Natural killer cell (primary cell): ENCODE measurements around the gene STAB2. TPM values are rescaled to one million over a fixed set of nuclear protein-coding genes. Genes with fewer than 3 reads are reported as not detected.

Experiments used
- ATAC-seq, 3 donors: fragments of 150-1000 bp in 2 of 3; fragments of 200-7000 bp in 1 of 3; cut with Tn5 transposase; 1 replicate in 1 of 3; 2 replicates in 2 of 3; pipeline ENCODE4 v1.10.0; 2021; ENCODE audit warnings: mild to moderate bottlenecking in 2 of 3, moderate library complexity in 2 of 3
- DNase-seq, 2 donors: peaks; one replicate each; pipeline versions ENCODE4 v3.0.0 to v3.0.0-alpha.2; 2013 to 2021; ENCODE audit warnings: mixed read lengths in 1 of 2
- H3K27ac ChIP-seq: one replicate; pipeline ENCODE4 v1.5.1; 2013; ENCODE audit warnings: mild to moderate bottlenecking, low read length
- H3K27me3 ChIP-seq: one replicate; pipeline ENCODE4 v1.6.1; 2013; ENCODE audit warnings: low read length; ENCODE audit not compliant: control insufficient read depth, insufficient read depth
- H3K36me3 ChIP-seq: one replicate; pipeline ENCODE4 v1.6.1; 2013; ENCODE audit warnings: low read length; ENCODE audit not compliant: control insufficient read depth, insufficient read depth
- H3K4me1 ChIP-seq: one replicate; pipeline ENCODE4 v1.6.1; 2013; ENCODE audit warnings: low read length; ENCODE audit not compliant: control insufficient read depth, insufficient read depth
- H3K4me3 ChIP-seq: one replicate; pipeline ENCODE4 v1.5.1; 2013; ENCODE audit warnings: low read length
- H3K9me3 ChIP-seq: one replicate; pipeline ENCODE4 v1.6.1; 2013; ENCODE audit warnings: low read length; ENCODE audit not compliant: control insufficient read depth, insufficient read depth
- H3K27ac Mint-ChIP-seq, 2 donors: one replicate each; pipeline ENCODE4 v1.8.0; 2022; ENCODE audit warnings: mild to moderate bottlenecking in 2 of 2, mixed read lengths in 2 of 2, moderate library complexity in 1 of 2
- H3K27me3 Mint-ChIP-seq, 2 donors: one replicate each; pipeline ENCODE4 v1.8.0; 2022; ENCODE audit warnings: low read depth in 2 of 2, mixed read lengths in 2 of 2
- H3K36me3 Mint-ChIP-seq: one replicate; pipeline ENCODE4 v1.8.0; 2022; ENCODE audit warnings: mixed read lengths
- H3K4me1 Mint-ChIP-seq, 2 donors: one replicate each; pipeline ENCODE4 v1.8.0; 2022; ENCODE audit warnings: mixed read lengths in 2 of 2
- H3K4me3 Mint-ChIP-seq: one replicate; pipeline ENCODE4 v1.8.0; 2022; ENCODE audit warnings: mild to moderate bottlenecking, moderate library complexity, mixed read lengths
- H3K9me3 Mint-ChIP-seq, 2 donors: one replicate each; pipeline ENCODE4 v1.8.0; 2022; ENCODE audit warnings: mixed read lengths in 2 of 2
- WGBS: methylation state at CpG from one replicate; pipeline ENCODE4 v1.1.7; 2013; ENCODE audit warnings: missing lambda C conversion rate; ENCODE audit not compliant: insufficient coverage; 5-methylcytosine and 5-hydroxymethylcytosine counted together
- intact Hi-C: fragments of 100-400 bp; cut with micrococcal nuclease; formaldehyde crosslinking; loops from one replicate; pipeline ENCODE4 v1.14.2; 2022
- total RNA-seq, 4 donors: library from RNA; stranded (reverse); fragments of 120-200 nt in 1 of 4; gene quantifications; one replicate each; pipeline versions ENCODE4 v1.2.3 to v1.2.4, GENCODE V29; 2013 to 2022
- TF ChIP-seq, protein P1 (sequence below): fragments of 200-600 bp; IDR thresholded peaks from one replicate; pipeline ENCODE4 v1.8.0; 2022; ENCODE audit warnings: antibody characterized with exemption

STAB2 gene
- total RNA-seq, 3 donors from 2014 or later (not counting 1 experiment from before 2014, with no cell fraction given) = not detected

- H3K27me3 ChIP-seq = no peaks in the 10 kb centered on the region
- H3K27me3 Mint-ChIP-seq = no peaks in the 10 kb centered on the region
- intact Hi-C loops = no loop called here
- no peaks in the 10 kb centered on the region for H3K9me3 Mint-ChIP-seq
- TF ChIP-seq, protein P1, sequence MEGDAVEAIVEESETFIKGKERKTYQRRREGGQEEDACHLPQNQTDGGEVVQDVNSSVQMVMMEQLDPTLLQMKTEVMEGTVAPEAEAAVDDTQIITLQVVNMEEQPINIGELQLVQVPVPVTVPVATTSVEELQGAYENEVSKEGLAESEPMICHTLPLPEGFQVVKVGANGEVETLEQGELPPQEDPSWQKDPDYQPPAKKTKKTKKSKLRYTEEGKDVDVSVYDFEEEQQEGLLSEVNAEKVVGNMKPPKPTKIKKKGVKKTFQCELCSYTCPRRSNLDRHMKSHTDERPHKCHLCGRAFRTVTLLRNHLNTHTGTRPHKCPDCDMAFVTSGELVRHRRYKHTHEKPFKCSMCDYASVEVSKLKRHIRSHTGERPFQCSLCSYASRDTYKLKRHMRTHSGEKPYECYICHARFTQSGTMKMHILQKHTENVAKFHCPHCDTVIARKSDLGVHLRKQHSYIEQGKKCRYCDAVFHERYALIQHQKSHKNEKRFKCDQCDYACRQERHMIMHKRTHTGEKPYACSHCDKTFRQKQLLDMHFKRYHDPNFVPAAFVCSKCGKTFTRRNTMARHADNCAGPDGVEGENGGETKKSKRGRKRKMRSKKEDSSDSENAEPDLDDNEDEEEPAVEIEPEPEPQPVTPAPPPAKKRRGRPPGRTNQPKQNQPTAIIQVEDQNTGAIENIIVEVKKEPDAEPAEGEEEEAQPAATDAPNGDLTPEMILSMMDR = no peak
- no peaks in the 10 kb centered on the region for H3K9me3 ChIP-seq
- no peaks in the 10 kb centered on the region for H3K4me1 ChIP-seq
- H3K27ac ChIP-seq = no peak overlapping the region
- no peak for DNase-seq
- no peak for ATAC-seq
- no peaks in the 10 kb centered on the region for H3K36me3 ChIP-seq
- no peak overlapping the region for H3K4me3 Mint-ChIP-seq
- H3K4me1 Mint-ChIP-seq = no peaks in the 10 kb centered on the region
- WGBS = 92% methylated on average over 8 of the region's 8 CpGs
- H3K4me3 ChIP-seq = no peak overlapping the region
- no peaks in the 10 kb centered on the region for H3K36me3 Mint-ChIP-seq
- no peak overlapping the region for H3K27ac Mint-ChIP-seq
Observed at GRCh38 chr12:103677341-103677740, 90.3 kb downstream of the STAB2 start.

- Mint-ChIP-seq H3K4me1 (no peaks in the 10 kb centered on the region), H3K4me3 (no peak overlapping the region), H3K27me3 (no peaks in the 10 kb centered on the region), H3K9me3 (no peaks in the 10 kb centered on the region), H3K36me3 (no peaks in the 10 kb centered on the region), H3K27ac (no peak overlapping the region)
- intact Hi-C loops = no loop called here
- H3K27me3 ChIP-seq = no peaks in the 10 kb centered on the region
- no peaks in the 10 kb centered on the region for H3K4me1 ChIP-seq
- TF ChIP-seq, protein P1 = no peak
- DNase-seq (no peak), ATAC-seq (no peak)
- no peak overlapping the region for H3K27ac ChIP-seq
- H3K36me3 ChIP-seq = no peaks in the 10 kb centered on the region
- no peaks in the 10 kb centered on the region for H3K9me3 ChIP-seq
- 100% methylated on average over 1 of the region's 2 CpGs for WGBS
- no peak overlapping the region for H3K4me3 ChIP-seq
Observed at GRCh38 chr12:103677905-103678304, 90.8 kb downstream of the STAB2 start.

DNA sequence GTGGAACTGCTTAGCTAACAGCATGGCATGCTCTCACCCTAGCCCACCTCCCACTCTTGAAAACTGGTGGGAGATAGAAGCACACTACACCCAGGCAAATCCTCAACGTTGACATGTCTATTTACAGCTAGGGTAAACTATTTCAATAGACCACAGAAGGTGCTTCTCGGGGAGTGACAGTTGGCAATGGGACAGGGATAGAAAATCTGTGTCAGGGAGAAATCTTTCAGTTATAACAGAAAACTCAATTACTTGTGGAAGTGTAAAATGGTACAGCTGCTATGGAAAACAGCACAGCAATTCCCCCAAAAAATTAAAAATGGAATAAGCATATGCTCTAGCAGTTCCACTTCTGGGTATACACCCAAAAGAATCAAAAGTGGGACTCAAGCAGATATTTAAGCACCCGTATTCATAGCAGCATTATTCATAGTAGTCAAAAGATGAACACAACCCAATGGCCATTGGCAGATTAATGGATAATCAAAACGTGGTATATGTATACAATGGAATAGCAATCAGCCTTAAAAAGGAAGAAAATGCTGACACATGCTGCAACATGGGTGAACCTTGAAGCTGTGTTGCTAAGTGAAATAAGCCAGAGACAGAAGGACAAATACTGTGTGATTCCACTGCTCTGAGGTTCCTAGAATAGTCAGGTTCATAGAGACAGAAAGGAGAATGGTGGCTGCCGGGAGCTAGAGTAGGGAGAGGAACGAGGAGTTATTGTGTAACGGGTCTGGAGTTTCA lies 92.5 kb downstream of the STAB2 start:
- no peaks in the 10 kb centered on the region for H3K4me1 ChIP-seq
- H3K27me3 Mint-ChIP-seq = no peaks in the 10 kb centered on the region
- no peaks in the 10 kb centered on the region for H3K9me3 Mint-ChIP-seq
- H3K27me3 ChIP-seq = no peaks in the 10 kb centered on the region
- TF ChIP-seq, protein P1 = no peak
- no peaks in the 10 kb centered on the region for H3K36me3 ChIP-seq
- 90% methylated on average over 6 of the region's 7 CpGs for WGBS
- no peak overlapping the region for H3K4me3 Mint-ChIP-seq
- DNase-seq (no peak), ATAC-seq (no peak)
- intact Hi-C loops = no loop called here
- H3K27ac ChIP-seq = no peak overlapping the region
- H3K27ac Mint-ChIP-seq = no peak overlapping the region
- no peak overlapping the region for H3K4me3 ChIP-seq
- H3K9me3 ChIP-seq = no peaks in the 10 kb centered on the region
- H3K36me3 Mint-ChIP-seq = no peaks in the 10 kb centered on the region
- H3K4me1 Mint-ChIP-seq = no peaks in the 10 kb centered on the region
